WTC11 (cell line): ENCODE data around the gene WDR64. TPM values are rescaled to one million over a fixed set of nuclear protein-coding genes. Genes with fewer than 3 reads are reported as not detected.
"Not testable (repeated sequence)": the region's sequence is repeated elsewhere in the genome, so short reads cannot be mapped to it uniquely, and the experiment has no call there.

Source experiments
- ATAC-seq: fragments of 200-7000 bp; cut with Tn5 transposase; 2 replicates; pipeline ENCODE4 v1.10.0; 2021; ENCODE audit warnings: mild to moderate bottlenecking, moderate library complexity
- CTCF ChIA-PET: fragments of 300-600 bp; sonication (Branson Sonifier 250); formaldehyde crosslinking; loops from one replicate; lab custom pipeline; 2021; ENCODE audit warnings: antibody characterized with exemption; lab: Charles Lee
- POLR2A ChIA-PET: fragments of 350-600 bp; sonication (Branson Sonifier 250); formaldehyde crosslinking; loops from one replicate; lab custom pipeline; 2021; ENCODE audit warnings: antibody characterized with exemption; lab: Charles Lee
- DNase-seq: peaks from one replicate; pipeline ENCODE4 v3.0.0; 2021; ENCODE audit warnings: low spot score
- H3K27ac Mint-ChIP-seq: 2 replicates; pipeline ENCODE4 v1.8.0; 2021; ENCODE audit warnings: mixed read lengths
- H3K27me3 Mint-ChIP-seq: 2 replicates; pipeline ENCODE4 v1.8.0; 2021; ENCODE audit warnings: low read depth, mild to moderate bottlenecking, moderate library complexity, mixed read lengths
- H3K36me3 Mint-ChIP-seq: 2 replicates; pipeline ENCODE4 v1.8.0; 2021; ENCODE audit warnings: mixed read lengths
- H3K4me1 Mint-ChIP-seq: 2 replicates; pipeline ENCODE4 v1.8.0; 2022; ENCODE audit warnings: mixed read lengths
- H3K4me3 Mint-ChIP-seq: 2 replicates; pipeline ENCODE4 v1.8.0; 2021; ENCODE audit warnings: mild to moderate bottlenecking, moderate library complexity, mixed read lengths
- H3K9me3 Mint-ChIP-seq: 2 replicates; pipeline ENCODE4 v1.8.0; 2021; ENCODE audit warnings: mixed read lengths
- AFF4 ChIP-seq: sonication (generic); formaldehyde crosslinking; IDR thresholded peaks from 2 replicates; pipeline ENCODE4 v1.8.1; 2023; ENCODE audit warnings: mild to moderate bottlenecking, missing genetic modification reagents, borderline replicate concordance
- ATF1 ChIP-seq: sonication (generic); formaldehyde crosslinking; IDR thresholded peaks from 2 replicates; pipeline ENCODE4 v1.8.1; 2023; ENCODE audit warnings: mild to moderate bottlenecking, moderate library complexity, missing genetic modification reagents
- ATF2 ChIP-seq: sonication (generic); formaldehyde crosslinking; IDR thresholded peaks from 2 replicates; pipeline ENCODE4 v1.8.1; 2022; ENCODE audit warnings: low read depth, missing genetic modification reagents, borderline replicate concordance
- CBFB ChIP-seq: sonication (generic); formaldehyde crosslinking; IDR thresholded peaks from 2 replicates; pipeline ENCODE4 v1.8.1; 2022; ENCODE audit warnings: mild to moderate bottlenecking, low read depth, missing genetic modification reagents
- CREB1 ChIP-seq: sonication (generic); formaldehyde crosslinking; IDR thresholded peaks from 2 replicates; pipeline ENCODE4 v1.8.0; 2023; ENCODE audit warnings: mild to moderate bottlenecking, missing genetic modification reagents
- CTCF ChIP-seq: fragments of 200-600 bp; IDR thresholded peaks from 2 replicates; pipeline ENCODE4 v1.8.0; 2022; ENCODE audit warnings: antibody characterized with exemption
- ESRRA ChIP-seq: sonication (generic); formaldehyde crosslinking; IDR thresholded peaks from 2 replicates; pipeline ENCODE4 v1.8.1; 2022; ENCODE audit warnings: mild to moderate bottlenecking, missing genetic modification reagents, borderline replicate concordance
- ETV6 ChIP-seq: sonication (generic); formaldehyde crosslinking; IDR thresholded peaks from 2 replicates; pipeline ENCODE4 v1.8.1; 2022; ENCODE audit warnings: mild to moderate bottlenecking, missing genetic modification reagents
- FOXK1 ChIP-seq: sonication (generic); formaldehyde crosslinking; IDR thresholded peaks from 2 replicates; pipeline ENCODE4 v1.8.0; 2022; ENCODE audit warnings: mild to moderate bottlenecking, moderate library complexity, missing genetic modification reagents
- KAT7 ChIP-seq: sonication (generic); formaldehyde crosslinking; IDR thresholded peaks from 2 replicates; pipeline ENCODE4 v1.8.1; 2023; ENCODE audit warnings: missing genetic modification reagents, mild to moderate bottlenecking, borderline replicate concordance
- NFYB ChIP-seq: sonication (generic); formaldehyde crosslinking; conservative IDR thresholded peaks from 2 replicates; pipeline ENCODE4 v1.8.0; 2022; ENCODE audit warnings: low read depth, missing genetic modification reagents
- NR1H2 ChIP-seq: sonication (generic); formaldehyde crosslinking; IDR thresholded peaks from 2 replicates; pipeline ENCODE4 v1.9.0; 2021; ENCODE audit warnings: mild to moderate bottlenecking, moderate library complexity, missing genetic modification reagents
- OVOL2 ChIP-seq: fragments of 250-450 bp; sonication (Bioruptor Pico); IDR thresholded peaks from 2 replicates; pipeline ENCODE4 v1.9.0; 2021; ENCODE audit warnings: mild to moderate bottlenecking, borderline replicate concordance
- SMAD4 ChIP-seq: sonication (generic); formaldehyde crosslinking; IDR thresholded peaks from 2 replicates; pipeline ENCODE4 v1.8.0; 2022; ENCODE audit warnings: mild to moderate bottlenecking, missing genetic modification reagents
- ZNF138 ChIP-seq: sonication (generic); formaldehyde crosslinking; conservative IDR thresholded peaks from 2 replicates; pipeline ENCODE4 v1.8.1; 2022; ENCODE audit warnings: mild to moderate bottlenecking, moderate library complexity, missing genetic modification reagents
- ZNF263 ChIP-seq: sonication (generic); formaldehyde crosslinking; IDR thresholded peaks from 2 replicates; pipeline ENCODE4 v1.8.1; 2022; ENCODE audit warnings: low read depth, mild to moderate bottlenecking, moderate library complexity, missing genetic modification reagents
- total RNA-seq: library from RNA; stranded (reverse); gene quantifications from 3 replicates; pipeline ENCODE4 v1.2.3, GENCODE V29; 2021
- TF ChIP-seq, protein P1 (sequence below): sonication (generic); formaldehyde crosslinking; IDR thresholded peaks from 2 replicates; pipeline ENCODE4 v1.8.1; 2022; ENCODE audit warnings: mild to moderate bottlenecking, moderate library complexity, missing genetic modification reagents
- TF ChIP-seq, protein P2 (sequence below): fragments of 250-450 bp; sonication (Bioruptor Pico); IDR thresholded peaks from 2 replicates; pipeline ENCODE4 v1.9.0; 2021; ENCODE audit warnings: mild to moderate bottlenecking

WDR64 gene
- total RNA-seq, 1 experiment from 2014 or later, result not detected

DNA sequence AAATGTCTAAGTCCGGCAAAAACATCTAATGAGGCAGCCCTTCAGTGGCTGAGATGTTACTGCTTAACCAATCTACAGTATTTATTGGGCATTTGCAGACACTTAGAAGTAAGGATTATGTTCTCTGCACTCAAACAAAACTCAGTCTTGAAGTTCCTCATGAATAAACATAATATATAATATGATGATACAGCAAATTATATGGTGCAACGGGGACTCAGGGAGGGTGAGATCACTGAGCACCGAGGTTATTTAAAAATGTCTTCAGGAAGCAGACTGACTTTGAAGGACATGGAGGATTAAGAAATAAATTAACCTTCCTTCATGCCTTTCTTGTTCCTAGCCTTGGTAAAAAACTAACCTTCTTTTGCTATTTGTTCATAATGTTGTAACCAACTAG, 27.9 kb downstream of the WDR64 start:
- Mint-ChIP-seq H3K27me3 (no peaks in the 10 kb centered on the region), H3K36me3 (no peaks in the 10 kb centered on the region), H3K27ac (no peak overlapping the region), H3K4me3 (no peak overlapping the region), H3K4me1 (no peaks in the 10 kb centered on the region), H3K9me3 (peaks cover 4% of the 10 kb centered on the region; the same call in 1 of the 2 replicates)
- no peak for DNase-seq
- ChIA-PET POLR2A (no interaction called here), CTCF (no interaction called here)
- no peak for TF ChIP-seq ZNF263 (CRISPR knock-in tag)
- TF ChIP-seq AFF4 (CRISPR knock-in tag), result no peak
- TF ChIP-seq, protein P1, sequence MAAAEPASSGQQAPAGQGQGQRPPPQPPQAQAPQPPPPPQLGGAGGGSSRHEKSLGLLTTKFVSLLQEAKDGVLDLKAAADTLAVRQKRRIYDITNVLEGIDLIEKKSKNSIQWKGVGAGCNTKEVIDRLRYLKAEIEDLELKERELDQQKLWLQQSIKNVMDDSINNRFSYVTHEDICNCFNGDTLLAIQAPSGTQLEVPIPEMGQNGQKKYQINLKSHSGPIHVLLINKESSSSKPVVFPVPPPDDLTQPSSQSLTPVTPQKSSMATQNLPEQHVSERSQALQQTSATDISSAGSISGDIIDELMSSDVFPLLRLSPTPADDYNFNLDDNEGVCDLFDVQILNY (CRISPR knock-in tag), result no peak
- no peak for TF ChIP-seq FOXK1 (CRISPR knock-in tag)
- no peak for TF ChIP-seq CREB1 (CRISPR knock-in tag)
- no peak for TF ChIP-seq ATF2
- TF ChIP-seq CBFB (CRISPR knock-in tag), result no peak
- no peak for ATAC-seq

- H3K4me1 Mint-ChIP-seq, DNase-seq, ATAC-seq, CTCF ChIA-PET, H3K4me3 Mint-ChIP-seq, H3K27ac Mint-ChIP-seq, H3K27me3 Mint-ChIP-seq, POLR2A ChIA-PET, H3K9me3 Mint-ChIP-seq, H3K36me3 Mint-ChIP-seq: not testable (repeated sequence)
These were observed 29.9 kb downstream of the WDR64 start for GRCh38 chr1:241681861-241682448.

DNA sequence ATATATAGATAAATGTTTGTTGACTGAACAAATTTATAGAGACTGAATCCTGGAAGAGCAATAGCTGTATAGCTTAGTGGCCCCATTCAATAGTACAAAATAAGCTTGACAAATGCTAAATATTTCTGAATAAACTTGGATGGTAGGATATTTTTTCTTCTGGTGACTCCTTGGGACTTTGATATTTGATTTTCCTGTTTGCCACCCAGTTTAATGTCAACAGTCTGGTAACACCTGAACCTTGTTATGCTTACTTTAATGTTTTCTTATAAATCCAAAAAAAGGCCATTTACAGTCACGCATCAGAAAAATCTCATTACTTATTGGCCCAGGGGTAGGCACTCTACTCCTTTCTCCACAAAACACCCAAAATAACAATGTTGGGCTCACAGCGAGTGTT, 30.8 kb downstream of the WDR64 start:
- DNase-seq (no peak), ATAC-seq (no peak)
- TF ChIP-seq OVOL2 (no peak), NFYB (CRISPR knock-in tag) (no peak), ATF1 (CRISPR knock-in tag) (no peak), ETV6 (no peak), ESRRA (CRISPR knock-in tag) (no peak), NR1H2 (no peak), SMAD4 (CRISPR knock-in tag) (no peak), KAT7 (CRISPR knock-in tag) (no peak), ZNF138 (no peak), CTCF (no peak)
- TF ChIP-seq, protein P2, sequence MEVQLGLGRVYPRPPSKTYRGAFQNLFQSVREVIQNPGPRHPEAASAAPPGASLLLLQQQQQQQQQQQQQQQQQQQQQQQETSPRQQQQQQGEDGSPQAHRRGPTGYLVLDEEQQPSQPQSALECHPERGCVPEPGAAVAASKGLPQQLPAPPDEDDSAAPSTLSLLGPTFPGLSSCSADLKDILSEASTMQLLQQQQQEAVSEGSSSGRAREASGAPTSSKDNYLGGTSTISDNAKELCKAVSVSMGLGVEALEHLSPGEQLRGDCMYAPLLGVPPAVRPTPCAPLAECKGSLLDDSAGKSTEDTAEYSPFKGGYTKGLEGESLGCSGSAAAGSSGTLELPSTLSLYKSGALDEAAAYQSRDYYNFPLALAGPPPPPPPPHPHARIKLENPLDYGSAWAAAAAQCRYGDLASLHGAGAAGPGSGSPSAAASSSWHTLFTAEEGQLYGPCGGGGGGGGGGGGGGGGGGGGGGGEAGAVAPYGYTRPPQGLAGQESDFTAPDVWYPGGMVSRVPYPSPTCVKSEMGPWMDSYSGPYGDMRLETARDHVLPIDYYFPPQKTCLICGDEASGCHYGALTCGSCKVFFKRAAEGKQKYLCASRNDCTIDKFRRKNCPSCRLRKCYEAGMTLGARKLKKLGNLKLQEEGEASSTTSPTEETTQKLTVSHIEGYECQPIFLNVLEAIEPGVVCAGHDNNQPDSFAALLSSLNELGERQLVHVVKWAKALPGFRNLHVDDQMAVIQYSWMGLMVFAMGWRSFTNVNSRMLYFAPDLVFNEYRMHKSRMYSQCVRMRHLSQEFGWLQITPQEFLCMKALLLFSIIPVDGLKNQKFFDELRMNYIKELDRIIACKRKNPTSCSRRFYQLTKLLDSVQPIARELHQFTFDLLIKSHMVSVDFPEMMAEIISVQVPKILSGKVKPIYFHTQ (CRISPR knock-in tag), result no peak
- ChIA-PET POLR2A (no interaction called here), CTCF (no interaction called here)
- no peaks in the 10 kb centered on the region for H3K36me3 Mint-ChIP-seq
- peaks cover 4% of the 10 kb centered on the region; the same call in 1 of the 2 replicates for H3K9me3 Mint-ChIP-seq
- no peak overlapping the region for H3K27ac Mint-ChIP-seq
- H3K4me3 Mint-ChIP-seq, result no peak overlapping the region
- no peaks in the 10 kb centered on the region for H3K4me1 Mint-ChIP-seq
- no peaks in the 10 kb centered on the region for H3K27me3 Mint-ChIP-seq
